ENCODE measurements around the gene KIFC3.
"Not testable (repeated sequence)": the region's sequence is repeated elsewhere in the genome, so short reads cannot be mapped to it uniquely, and the experiment has no call there.

The KIFC3 gene

DNA sequence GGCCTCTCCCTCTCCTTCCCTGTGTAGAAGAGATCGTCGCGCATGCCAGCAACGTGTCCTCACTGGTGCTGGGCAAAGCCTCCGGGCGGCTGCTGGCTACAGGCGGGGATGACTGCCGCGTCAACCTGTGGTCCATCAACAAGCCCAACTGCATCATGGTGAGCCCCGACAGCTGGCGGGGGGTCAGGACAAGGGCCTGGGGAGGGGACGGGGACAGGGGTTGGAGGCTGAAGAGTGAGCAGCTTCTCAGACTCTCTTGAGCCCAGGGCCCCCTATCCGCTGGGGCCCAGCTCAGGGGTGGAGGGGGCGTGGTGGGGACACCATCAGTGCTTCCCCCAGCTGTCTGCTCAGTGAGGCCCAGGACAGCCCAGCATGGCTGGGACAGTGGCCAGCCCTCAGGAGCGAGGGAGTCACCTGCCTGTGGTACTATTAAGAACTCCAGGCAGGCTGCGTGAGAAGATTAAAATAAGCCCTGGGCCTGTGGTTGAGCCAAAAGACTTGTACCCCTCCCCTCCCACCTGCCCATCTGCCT lies 60.6 kb downstream of the KIFC3 start:
- DNase-seq (ENCODE audit: low read depth in 1 of 2, low spot score in 1 of 2): no peak

DNA sequence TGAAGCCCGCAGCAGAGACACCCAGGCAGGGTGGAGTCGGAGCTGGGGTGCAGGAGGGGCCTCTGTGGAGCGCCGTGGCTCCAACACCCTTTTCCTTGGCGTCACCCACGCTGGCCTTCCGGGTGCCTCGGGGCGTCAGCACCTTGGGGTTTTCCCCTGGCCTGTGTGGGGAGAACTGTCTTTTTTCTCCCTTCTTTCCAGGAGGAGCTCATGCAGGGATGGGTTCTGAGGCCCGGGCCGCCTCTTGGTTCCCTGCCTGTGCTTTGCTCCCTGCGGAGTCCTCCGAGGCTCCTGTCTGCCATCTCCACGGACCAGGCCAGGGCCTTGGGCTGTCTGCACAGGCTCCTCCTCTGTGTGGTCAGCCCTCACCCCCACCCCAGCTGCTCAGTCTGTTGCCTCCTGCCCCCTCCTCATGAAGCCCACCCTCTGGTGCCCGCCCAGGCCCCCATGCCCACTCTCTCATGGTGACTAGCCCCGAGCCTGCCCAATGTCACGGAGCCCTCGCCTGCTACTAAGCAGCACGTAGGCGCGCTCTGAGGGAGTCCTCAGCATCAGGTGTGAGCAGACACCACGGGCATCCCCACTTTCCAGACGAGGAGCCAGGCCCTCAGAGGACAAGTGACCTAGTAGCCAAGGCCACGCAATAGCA lies 61.7 kb downstream of the KIFC3 start:
- DNase-seq (ENCODE audit: low read depth in 1 of 2, low spot score in 1 of 2): no peak

DNA sequence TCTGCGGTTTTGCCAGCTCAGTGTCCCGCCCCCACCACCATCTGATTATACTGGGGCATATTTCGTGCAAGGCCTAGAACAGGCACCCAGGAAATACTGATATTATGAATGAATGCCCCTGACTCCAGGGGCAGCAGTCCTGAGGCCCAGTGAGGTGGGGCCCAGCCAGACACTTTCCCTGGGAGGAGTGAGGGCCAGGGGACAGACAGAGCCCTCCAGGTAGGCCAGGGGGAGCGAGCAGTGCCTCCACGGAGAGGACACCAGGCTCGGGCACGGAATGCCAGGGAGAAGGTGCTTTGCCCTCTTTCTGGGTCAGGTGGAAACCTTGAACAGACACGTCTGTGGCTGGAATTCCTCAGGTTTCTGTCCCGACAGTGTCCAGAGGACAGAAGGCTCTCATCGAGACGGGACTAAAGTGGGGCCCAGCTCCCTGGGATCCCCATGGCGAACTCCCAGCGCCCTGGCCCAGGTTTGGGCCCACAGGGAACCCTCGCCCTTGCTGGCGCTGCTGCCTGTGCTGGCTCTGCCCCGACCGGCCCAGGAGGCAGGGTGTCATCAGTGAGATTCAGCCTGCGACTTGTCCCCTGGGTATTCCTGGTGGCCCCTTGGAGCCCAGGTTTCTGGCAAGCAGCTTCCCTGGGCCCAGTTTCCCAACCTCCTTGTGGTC lies 62.4 kb downstream of the KIFC3 start:
- no peak for DNase-seq (ENCODE audit: low read depth in 1 of 2, low spot score in 1 of 2)

DNA sequence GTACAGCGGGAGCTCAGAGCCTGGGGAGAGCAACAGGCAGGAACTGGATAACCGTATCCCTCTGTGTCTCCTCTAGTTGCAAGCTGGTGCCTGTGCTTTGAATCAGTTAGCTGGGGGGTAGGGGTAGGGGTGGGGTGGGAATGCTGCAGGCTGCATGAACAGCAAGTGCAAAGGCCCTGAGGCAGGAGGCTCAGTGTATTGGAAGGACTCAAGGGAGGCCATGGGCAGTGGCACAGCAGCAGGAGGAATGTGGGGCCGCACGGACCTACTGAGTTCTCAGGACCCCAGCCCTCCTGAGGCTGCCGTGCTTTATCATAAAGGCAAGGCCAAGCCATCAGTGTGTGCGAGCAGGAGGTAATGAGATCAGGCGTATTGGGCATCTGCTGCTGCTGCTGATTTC lies 63.4 kb downstream of the KIFC3 start:
- DNase-seq (ENCODE audit: low read depth in 1 of 2, low spot score in 1 of 2): no peak

DNA sequence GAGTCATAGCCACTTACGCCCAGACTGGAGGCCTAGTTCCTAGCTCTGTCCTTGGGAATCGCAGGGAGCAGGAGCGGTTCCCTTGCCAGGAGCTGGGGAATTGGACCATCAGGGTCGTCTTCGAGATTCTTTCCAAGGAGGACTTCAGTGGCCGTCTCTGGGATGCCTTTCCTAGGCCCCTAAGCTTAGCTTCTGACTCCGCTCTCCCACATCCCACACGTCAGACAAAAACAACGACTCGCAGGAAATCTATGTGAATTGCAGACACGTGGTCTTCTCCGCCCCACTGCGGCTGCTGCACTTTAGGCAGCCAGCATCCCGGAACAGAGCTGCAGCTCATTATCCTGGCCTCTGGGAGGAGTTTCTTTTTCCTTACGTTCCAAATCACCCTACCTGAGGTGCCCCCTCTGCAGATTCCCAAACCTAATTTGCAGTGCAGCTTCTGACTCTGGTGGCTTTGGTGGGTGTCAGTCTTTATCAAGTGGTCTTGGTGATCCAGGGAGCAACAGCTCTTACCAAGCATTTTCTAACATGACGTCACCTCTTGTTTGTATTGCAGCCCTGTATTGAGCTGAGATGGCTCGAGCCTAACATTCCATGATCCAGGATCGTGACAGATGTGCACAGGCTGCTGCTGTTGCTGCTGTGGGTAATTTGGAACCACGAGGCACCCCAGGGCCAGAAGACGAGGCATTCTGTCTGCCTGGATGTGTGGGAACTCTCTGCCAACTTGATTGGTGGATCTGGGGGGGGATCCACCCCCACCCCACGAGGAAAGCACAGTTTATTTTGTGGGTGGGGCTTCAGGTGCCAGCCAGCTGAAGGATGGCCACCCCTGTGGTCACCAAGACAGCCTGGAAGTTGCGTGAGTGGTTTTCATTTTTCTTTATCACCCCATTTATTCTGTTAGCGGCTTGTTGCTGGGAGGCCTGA lies 65.6 kb downstream of the KIFC3 start:
- peak in 1 of 2 donors; percentile 11 for DNase-seq (ENCODE audit: low read depth in 1 of 2, low spot score in 1 of 2)

DNA sequence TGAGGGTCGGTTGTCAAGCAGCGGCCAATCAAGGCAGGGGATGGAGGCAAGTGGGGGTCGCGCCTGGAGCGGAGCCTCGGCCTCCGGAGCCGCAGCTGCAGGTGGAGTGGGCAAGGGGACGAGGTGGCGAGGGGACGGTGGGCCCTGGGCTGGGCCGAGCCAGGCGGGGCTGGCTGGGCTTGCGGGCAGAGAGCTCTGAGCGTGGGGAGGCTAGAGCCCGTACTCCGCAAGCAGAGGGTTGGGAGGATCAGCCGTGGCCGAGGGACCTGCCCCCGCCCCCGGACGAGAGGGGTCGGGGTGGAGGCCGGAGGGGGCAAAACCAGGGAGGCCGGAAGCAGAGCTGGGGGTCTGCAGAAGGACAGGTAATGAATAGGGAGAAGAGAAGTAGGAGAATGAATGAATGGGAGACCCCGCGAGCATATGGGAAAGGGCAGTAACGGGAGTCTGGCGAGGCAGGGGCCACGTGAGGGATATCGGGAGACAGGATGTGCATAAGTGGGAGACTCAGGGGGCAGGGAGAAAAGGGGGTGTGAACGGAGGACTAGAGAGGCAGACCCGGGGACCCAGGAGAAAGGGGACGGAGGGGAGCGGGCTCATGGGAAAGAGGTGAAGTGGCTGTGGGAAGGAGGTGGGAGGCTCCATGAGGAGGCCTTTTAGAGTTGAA lies 66.4 kb downstream of the KIFC3 start, which contains the start of gene KATNB1:
TSS of gene KATNB1 (plus strand) at position 16 of the 664 bp plus-strand sequence. CDS start 1,474 bp downstream, outside the sequence.
- no peak for DNase-seq (ENCODE audit: low read depth in 1 of 2, low spot score in 1 of 2)

DNA sequence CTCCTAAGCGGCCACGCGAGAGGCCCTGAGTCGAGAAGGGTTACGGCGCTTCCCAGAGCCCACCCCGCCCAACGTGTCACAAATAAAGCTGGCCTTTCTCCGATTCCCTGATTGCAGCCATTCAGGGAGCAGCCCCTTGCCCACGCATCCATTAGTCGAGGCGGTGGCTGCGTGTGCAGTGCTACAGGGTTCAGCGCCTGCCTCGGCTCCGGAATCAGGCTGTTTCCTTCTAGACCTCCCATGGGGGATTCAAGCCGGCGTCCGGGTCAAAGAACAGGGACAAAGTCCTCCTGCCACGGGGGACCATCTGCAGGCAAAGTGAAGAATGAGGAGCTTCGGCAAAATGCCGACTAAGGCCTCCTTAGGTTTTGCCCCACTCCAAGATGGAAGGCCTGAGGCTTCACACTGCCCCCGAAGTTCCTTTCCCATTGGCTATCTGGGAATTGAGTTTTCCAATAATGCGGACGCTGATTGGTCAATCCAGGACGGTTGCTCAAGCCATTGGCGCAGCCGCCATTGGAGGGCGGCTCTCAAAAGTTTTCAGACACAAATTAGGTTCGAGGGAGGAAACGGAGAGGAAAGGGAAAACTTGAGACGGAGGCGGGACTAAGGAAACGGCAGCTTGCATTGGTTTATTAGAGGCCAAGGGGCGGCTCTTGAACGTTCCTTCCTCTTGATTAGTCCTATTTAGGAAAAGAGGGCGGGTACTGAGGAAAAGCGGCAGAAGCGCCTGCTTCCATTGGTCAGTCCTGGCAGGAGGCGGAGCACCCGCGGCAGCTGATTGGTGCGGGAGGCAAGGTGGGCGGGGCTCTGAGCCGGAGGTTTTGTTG lies 67.2 kb downstream of the KIFC3 start:
- peak; percentile 94 to 95 for DNase-seq (ENCODE audit: low read depth in 1 of 2, low spot score in 1 of 2)

DNA sequence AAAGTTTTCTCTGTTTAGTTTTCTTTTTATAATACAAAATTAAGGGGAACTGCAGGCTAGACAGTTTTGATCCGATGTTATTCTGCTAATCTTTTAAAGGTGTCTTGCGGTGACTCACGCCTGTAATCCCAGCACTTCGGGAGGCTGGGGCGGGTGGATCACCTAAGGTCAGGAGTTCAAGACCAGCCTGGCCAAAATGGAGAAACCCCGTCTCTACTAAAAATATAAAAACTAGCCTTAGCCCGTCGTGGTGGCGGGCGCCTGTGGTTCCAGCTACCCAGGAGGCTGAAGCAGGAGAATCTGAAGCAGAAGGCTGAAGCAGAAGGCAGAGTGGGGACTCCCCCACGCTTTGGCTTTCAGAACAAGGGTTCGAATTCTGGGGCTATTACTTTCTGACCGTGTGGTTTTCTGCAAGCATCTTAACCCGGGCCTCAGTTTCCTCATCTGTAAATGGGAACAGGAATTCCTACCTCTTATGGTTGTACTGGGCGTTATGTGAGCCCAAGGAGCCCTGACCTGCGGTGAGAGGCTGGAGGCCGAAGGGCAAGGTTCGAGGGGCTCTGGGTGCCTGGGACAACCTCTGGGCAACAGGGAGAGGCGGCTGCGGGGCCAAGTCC lies 67.9 kb downstream of the KIFC3 start:
- no peak for DNase-seq (ENCODE audit: low read depth in 1 of 2, low spot score in 1 of 2)

DNA sequence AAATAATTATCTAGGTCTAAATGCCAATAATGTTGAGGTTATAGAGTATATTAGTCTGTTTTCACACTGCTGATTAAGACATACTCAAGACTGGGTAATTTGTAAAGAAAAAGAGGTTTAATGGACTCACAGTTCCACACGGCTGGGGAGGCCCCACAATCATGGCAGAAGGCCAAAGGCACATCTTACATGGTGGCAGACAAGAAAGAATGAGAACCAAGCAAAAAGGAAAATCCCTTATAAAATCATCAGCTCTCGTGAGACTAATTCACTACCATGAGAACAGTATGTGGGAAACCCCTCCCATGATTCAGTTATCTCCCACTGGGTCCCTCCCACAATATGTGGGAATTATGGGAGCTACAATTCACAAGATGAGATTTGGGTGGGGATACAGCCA lies 69.6 kb downstream of the KIFC3 start:
- no peak for DNase-seq (ENCODE audit: low read depth in 1 of 2, low spot score in 1 of 2)

DNA sequence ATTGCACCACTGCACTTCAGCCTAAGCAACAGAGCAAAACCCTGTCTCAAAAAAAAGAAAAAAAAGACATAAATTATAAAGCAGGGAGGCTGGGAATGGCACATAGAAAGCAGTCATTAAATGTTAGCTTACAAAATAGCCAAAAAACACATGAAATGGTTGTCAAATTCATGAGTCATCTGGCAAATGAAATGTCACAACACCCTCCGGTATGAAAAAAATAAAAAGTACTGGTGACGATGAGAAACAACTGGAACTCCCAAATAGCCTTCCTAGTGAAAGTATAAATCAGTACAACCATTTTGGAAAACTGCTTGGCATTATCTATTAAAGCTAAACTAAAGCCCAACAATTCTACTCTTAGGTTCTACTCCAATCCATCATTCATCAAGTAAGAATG lies 70.3 kb downstream of the KIFC3 start:
- DNase-seq (ENCODE audit: low read depth in 1 of 2, low spot score in 1 of 2): no peak

DNA sequence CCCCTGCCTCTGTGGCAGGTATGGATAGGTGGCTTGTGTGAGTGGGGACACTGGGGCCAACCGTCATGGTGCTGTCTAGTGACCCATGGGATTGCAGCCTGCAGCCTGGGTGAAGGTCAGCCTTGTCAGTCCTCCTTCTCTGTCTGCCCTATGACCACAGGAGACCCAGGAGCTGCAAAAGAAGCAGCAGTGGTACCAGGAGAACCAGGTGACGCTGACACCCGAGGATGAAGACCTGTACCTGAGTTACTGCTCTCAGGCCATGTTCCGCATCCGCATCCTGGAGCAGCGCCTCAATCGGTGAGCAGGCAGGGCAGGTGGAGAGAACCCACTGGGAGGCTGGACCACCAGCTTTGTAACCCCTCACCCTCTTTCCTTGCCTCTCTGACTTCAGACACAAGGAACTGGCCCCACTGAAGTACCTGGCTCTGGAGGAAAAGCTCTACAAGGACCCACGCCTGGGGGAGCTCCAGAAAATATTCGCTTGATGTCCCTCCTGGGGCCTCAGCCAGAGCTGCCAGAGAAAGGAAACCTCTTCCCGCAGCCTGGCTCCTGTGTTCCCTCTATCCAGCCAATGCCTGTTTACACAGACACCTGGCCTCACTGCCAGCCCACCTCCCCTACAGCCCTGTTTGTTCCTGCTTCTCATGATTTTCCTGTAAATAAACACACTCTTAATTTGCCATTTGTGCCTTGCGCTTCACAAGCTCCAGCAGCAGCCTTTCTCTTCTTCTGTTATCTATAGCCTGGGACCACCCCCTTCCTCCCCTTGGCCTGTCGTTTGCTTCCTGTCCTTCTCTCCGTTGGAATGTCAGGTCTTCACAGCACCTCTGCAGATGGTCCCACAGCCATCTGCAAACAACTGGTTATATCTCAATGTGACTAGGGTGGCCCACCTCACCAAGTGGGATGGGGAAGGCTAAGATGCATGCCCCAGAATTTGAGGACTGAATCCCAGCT lies 71.2 kb downstream of the KIFC3 start:
- no peak for DNase-seq (ENCODE audit: low read depth in 1 of 2, low spot score in 1 of 2)

DNA sequence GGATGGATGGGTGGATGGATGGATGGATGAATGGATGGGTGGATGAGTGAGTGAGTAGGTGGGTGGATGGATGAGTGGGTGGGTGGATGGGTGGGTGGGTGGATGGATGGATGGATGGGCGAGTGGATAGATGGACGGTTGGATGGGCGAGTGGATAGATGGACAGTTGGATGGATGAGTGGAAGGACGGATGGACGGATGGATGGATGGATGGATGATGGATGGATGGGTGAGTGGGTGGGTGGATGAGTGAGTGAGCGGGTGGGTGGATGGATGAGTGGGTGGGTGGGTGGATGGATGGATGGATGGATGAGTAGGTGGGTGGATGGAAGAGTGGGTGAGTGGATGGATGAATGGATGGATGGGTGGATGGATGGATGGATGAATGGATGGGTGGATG lies 72.4 kb downstream of the KIFC3 start:
- not testable (repeated sequence) for DNase-seq (ENCODE audit: low read depth in 1 of 2, low spot score in 1 of 2)

DNA sequence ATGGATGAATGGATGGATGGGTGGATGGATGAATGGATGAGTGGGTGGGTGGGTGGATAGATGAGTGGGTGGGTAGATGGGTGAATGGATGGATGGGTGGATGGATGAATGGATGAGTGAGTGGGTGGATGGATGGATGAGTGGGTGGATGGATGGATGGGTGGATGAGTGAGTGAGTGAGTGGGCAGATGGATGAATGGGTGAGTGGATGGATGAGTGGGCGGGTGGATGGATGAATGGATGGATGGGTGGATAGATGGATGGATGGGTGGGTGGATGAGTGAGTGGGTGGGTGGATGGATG lies 73.2 kb downstream of the KIFC3 start:
- no peak for DNase-seq (ENCODE audit: low read depth in 1 of 2, low spot score in 1 of 2)

DNA sequence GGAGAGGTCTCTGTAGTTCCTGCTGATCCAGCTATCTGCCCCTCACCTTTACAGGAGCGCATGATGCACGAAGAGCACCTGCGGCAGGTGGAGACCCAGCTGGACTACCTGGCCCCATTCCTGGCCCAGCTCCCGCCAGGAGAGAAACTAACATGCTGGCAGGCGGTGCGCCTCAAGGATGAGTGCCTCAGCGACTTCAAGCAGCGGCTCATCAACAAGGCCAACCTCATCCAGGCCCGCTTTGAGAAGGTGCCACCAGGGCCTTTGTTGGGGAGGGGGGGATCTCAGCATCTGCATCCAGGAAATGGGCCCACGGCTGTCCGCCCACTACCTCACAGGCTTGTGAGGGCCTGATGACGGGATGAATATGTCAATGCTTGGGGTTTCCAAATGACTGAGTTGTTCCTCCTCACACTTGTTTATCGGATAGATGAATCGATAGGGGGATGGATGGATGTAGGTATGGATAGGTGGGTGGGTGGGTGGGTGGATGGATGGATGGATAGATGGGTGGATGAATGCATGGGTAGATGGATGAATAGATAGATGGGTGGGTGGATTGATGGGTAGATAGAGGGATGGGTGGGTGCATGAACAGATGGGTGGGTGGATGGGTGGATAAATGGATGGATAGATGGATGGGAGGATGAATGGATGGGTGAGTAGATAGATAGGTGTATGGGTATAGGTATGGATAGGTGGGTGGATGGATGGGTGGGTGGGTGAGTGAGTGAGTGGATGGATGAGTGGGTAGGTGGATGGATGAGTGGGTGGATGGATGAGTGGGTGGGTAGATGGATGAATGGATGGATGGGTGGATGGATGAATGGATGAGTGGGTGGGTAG lies 73.7 kb downstream of the KIFC3 start:
- DNase-seq (ENCODE audit: low read depth in 1 of 2, low spot score in 1 of 2): no peak

DNA sequence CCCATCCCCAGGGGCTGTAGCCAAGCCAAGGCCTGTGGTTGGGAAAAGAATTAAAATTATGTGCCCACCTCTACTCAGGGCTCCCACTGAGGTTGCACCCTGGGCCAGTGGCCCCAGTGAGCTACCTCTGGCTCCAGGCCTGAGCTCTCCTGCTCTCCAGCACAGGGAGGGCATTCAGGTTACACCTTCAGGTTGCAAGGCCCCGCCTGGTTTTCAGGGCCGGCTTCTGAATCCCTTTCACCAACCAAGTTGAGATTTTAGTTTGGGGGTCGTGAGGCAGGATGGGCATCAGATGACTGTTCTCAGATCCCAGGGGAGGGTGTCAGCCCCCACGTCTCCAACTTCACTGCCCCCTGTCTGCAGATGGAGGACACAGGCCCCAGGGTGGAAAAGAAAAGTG lies 74.7 kb downstream of the KIFC3 start:
- DNase-seq (ENCODE audit: low read depth in 1 of 2, low spot score in 1 of 2): no peak

DNA sequence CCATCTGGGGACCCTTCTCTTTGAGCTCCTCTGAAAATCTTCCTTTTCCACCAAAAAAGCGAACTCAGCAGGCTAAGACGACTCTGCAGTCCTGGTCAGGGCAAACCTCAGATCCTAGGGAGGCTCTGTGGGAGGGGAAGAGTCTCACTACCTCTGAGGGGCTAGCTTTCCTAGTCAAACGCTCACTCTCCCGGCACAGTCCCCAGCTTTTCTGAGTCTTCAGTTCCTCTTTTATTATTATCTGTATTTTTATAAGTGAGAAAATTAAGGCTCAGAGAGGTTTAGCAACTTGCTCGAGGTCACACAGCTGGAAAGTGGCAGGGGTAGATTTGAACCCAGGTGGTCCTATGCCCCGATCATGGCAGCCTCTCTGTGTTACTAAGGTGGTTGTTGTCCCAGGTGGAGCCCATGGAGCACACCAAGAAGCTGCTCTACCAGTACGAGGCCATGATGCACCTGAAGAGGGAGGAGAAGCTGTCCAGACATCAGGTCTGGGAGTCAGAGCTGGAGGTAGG lies 75.8 kb downstream of the KIFC3 start:
- no peak for DNase-seq (ENCODE audit: low read depth in 1 of 2, low spot score in 1 of 2)

DNA sequence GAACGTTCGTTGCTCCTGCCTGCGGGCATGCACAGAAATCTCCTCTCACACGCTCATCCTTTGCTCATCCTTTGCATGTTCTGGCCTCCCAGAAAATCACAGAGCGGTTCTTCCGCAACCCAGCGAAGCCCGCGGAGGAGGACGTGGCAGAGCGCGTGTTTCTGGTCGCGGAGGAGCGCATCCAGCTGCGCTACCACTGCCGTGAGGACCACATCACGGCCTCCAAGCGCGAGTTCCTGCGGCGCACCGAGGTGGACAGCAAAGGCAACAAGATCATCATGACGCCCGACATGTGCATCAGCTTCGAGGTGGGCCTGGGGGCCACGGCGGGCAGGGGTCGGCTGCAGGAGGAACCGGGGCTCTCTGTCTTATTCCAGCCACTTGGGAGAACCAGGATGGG lies 76.3 kb downstream of the KIFC3 start:
- no peak for DNase-seq (ENCODE audit: low read depth in 1 of 2, low spot score in 1 of 2)

DNA sequence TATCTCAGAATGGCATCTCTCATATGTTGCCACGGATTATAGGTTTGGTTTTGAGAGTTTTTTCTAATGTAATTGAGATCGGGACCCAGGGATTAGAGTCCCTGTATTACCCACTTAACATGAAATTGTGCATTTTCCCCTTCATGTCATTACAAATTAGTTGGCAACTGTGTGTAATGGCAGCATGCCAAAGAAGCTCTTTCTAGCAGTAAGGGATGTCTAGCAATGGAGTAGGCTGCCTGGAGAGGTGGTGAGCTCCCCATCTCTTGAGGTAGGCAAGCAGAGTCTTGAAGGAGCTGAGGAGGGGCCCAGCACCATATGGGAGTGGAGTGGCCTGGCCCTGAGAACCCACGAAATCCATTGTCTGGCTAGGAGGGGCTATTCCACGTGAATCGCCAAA lies 76.7 kb downstream of the KIFC3 start:
- DNase-seq (ENCODE audit: low read depth in 1 of 2, low spot score in 1 of 2): no peak

Measured in activated T-helper 1 cell treated with anti-CD3 and anti-CD28 coated beads, Interleukin-2, amount 50 U/mL, for 16 hours (primary cell).